Liver (tissue), 9 donors: ENCODE results near the gene ATP2C2. TPM values are rescaled to one million over a fixed set of nuclear protein-coding genes. Genes with fewer than 3 reads are reported as not detected.

Source experiments
- DNase-seq: peaks from one replicate; pipeline ENCODE4 v3.0.0-alpha.2; 2017; ENCODE audit warnings: low spot score
- H3K27ac ChIP-seq, 2 donors: one replicate each; pipeline ENCODE4 v1.7.0; 2013; ENCODE audit warnings: inconsistent platforms in 2 of 2, low read length in 2 of 2, control low read depth in 1 of 2, low read depth in 1 of 2, mild to moderate bottlenecking in 1 of 2
- H3K27me3 ChIP-seq, 4 donors: one replicate each; pipeline versions ENCODE4 v1.6.1 to v1.7.0; 2013; ENCODE audit warnings: low read length in 3 of 4, inconsistent platforms in 1 of 4, mild to moderate bottlenecking in 1 of 4, moderate library complexity in 1 of 4; ENCODE audit not compliant: control insufficient read depth in 4 of 4, insufficient read depth in 4 of 4
- H3K36me3 ChIP-seq, 4 donors: one replicate each; pipeline versions ENCODE4 v1.6.1 to v1.7.0; 2013; ENCODE audit warnings: low read length in 3 of 4, mild to moderate bottlenecking in 3 of 4, low read depth in 1 of 4, moderate library complexity in 1 of 4; ENCODE audit not compliant: control insufficient read depth in 4 of 4, insufficient read depth in 3 of 4
- H3K4me1 ChIP-seq, 4 donors: one replicate each; pipeline versions ENCODE4 v1.6.1 to v1.7.0; 2013; ENCODE audit warnings: low read length in 3 of 4, mild to moderate bottlenecking in 3 of 4, moderate library complexity in 1 of 4; ENCODE audit not compliant: control insufficient read depth in 4 of 4, insufficient read depth in 4 of 4
- H3K4me3 ChIP-seq, 3 donors: one replicate each; pipeline versions ENCODE4 v1.6.1 to v1.7.0; 2013; ENCODE audit warnings: low read length in 3 of 3, control low read depth in 1 of 3, low read depth in 1 of 3, mild to moderate bottlenecking in 1 of 3
- H3K9ac ChIP-seq, 2 donors: one replicate each; pipeline ENCODE4 v1.7.0; 2013; ENCODE audit warnings: low read length in 2 of 2, mild to moderate bottlenecking in 2 of 2, moderate library complexity in 2 of 2, control low read depth in 1 of 2, low read depth in 1 of 2
- H3K9me3 ChIP-seq, 4 donors: one replicate each; pipeline versions ENCODE4 v1.6.1 to v1.7.0; 2013; ENCODE audit warnings: low read length in 3 of 4; ENCODE audit not compliant: control insufficient read depth in 4 of 4
- ATF3 ChIP-seq: IDR thresholded peaks from 2 replicates; pipeline ENCODE4 v1.6.1; 2016; ENCODE audit warnings: antibody characterized with exemption
- CTCF ChIP-seq: fragments of 150-350 bp; IDR thresholded peaks from 2 replicates; pipeline ENCODE4 v1.5.1; 2017; ENCODE audit warnings: improper control_type of control experiment, low read depth, low read length; ENCODE audit not compliant: missing input control
- EGR1 ChIP-seq, 2 donors: IDR thresholded peaks; 2 replicates each; pipeline ENCODE4 v1.6.1; 2016 to 2018; ENCODE audit warnings: antibody characterized with exemption in 2 of 2, low read depth in 2 of 2
- FOXA1 ChIP-seq: IDR thresholded peaks from 2 replicates; pipeline ENCODE4 v1.6.1; 2016; ENCODE audit warnings: antibody characterized with exemption
- FOXA2 ChIP-seq: IDR thresholded peaks from 2 replicates; pipeline ENCODE4 v1.6.1; 2016; ENCODE audit warnings: antibody characterized with exemption
- GABPA ChIP-seq, 2 donors: IDR thresholded peaks in 1 of 2; conservative IDR thresholded peaks in 1 of 2; 2 replicates each; pipeline ENCODE4 v1.6.1; 2016; ENCODE audit warnings: antibody characterized with exemption in 2 of 2, mild to moderate bottlenecking in 1 of 2, moderate library complexity in 1 of 2
- HNF4A ChIP-seq, 2 donors: conservative IDR thresholded peaks; 2 replicates each; pipeline ENCODE4 v1.6.1; 2016; ENCODE audit warnings: antibody characterized with exemption in 2 of 2, mild to moderate bottlenecking in 2 of 2
- HNF4G ChIP-seq: IDR thresholded peaks from 2 replicates; pipeline ENCODE4 v1.6.1; 2016; ENCODE audit warnings: antibody characterized with exemption
- JUND ChIP-seq, 2 donors: IDR thresholded peaks; 2 replicates each; pipeline ENCODE4 v1.6.1; 2016; ENCODE audit warnings: antibody characterized with exemption in 2 of 2
- MAX ChIP-seq: IDR thresholded peaks from 2 replicates; pipeline ENCODE4 v1.6.1; 2016; ENCODE audit warnings: antibody characterized with exemption
- NR2F2 ChIP-seq: IDR thresholded peaks from 2 replicates; pipeline ENCODE4 v1.6.1; 2016; ENCODE audit warnings: antibody characterized with exemption
- RAD21 ChIP-seq, 2 donors: IDR thresholded peaks; 2 replicates each; pipeline ENCODE4 v1.6.1; 2016; ENCODE audit warnings: antibody characterized with exemption in 2 of 2, mild to moderate bottlenecking in 2 of 2
- REST ChIP-seq: IDR thresholded peaks from 2 replicates; pipeline ENCODE4 v1.6.1; 2016; ENCODE audit warnings: antibody characterized with exemption, mild to moderate bottlenecking
- RXRA ChIP-seq, 2 donors: IDR thresholded peaks; 2 replicates each; pipeline ENCODE4 v1.6.1; 2017 to 2018; ENCODE audit warnings: antibody characterized with exemption in 2 of 2, mild to moderate bottlenecking in 1 of 2
- SP1 ChIP-seq: IDR thresholded peaks from 2 replicates; pipeline ENCODE4 v1.6.1; 2018; ENCODE audit warnings: antibody characterized with exemption, mild to moderate bottlenecking
- ZBTB33 ChIP-seq: IDR thresholded peaks from 2 replicates; pipeline ENCODE4 v1.6.1; 2016; ENCODE audit warnings: antibody characterized with exemption
- WGBS: extraction: QIAGEN DNeasy Blood & Tissue Kit; methylation state at CpG from one replicate; pipeline ENCODE4 v1.1.7; 2013; 5-methylcytosine and 5-hydroxymethylcytosine counted together
- polyA plus RNA-seq, 2 donors: library from polyadenylated mRNA; stranded (reverse) in 1 of 2; unstranded in 1 of 2; fragments of 200-250 nt in 1 of 2; fragments of >200 nt in 1 of 2; fragmentation: Nextera tagmentation in 1 of 2; extraction: Ambion mirVana in 1 of 2; gene quantifications; one replicate each; pipeline versions ENCODE4 v1.2.1 to v1.2.3, GENCODE V29; 2013 to 2015
- total RNA-seq, 2 donors: library from RNA; depleted of rRNA; stranded (reverse); fragments of >200 nt; gene quantifications; one replicate each; pipeline ENCODE4 v1.2.3, GENCODE V29; 2014
- donor health status: healthy.
- donor health status: healthy.
- donor health status: healthy.
- donor health status: healthy.
- donor health status: healthy.

ATP2C2 gene
- total and polyA plus RNA-seq, 4 donors = 0.05 to 0.33 (median 0.22) TPM

DNA sequence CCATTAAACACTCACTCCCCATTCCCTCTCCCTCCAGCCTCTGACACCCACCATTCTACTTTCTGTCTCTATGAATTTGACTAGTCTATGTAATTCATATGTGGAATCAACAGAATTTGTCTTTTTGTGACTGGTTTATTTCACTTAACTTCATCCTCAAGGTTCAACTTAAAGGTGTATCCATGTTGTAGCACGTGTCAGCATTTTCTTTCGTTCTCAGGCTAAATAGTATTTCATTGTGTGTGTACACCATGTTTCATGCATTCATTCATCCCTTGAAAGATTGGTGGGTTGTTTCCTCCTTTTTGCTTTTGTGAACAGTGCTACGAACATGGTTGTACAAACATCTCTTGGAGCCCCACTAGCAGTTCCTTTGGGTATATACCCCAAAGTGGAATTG lies 36.0 kb downstream of the ATP2C2 start:
- no peak for TF ChIP-seq ZBTB33
- no peak for TF ChIP-seq FOXA2
- no peak for TF ChIP-seq EGR1 (IDR thresholded peaks at IDR 0.05; ENCODE audit: low read depth in 2 of 2)
- no peak for TF ChIP-seq ATF3
- TF ChIP-seq MAX = no peak
- Histone ChIP-seq H3K9ac (no peak overlapping the region), H3K27ac (no peak overlapping the region), H3K4me3 (no peak overlapping the region), H3K36me3 (no peaks in the 10 kb centered on the region), H3K27me3 (peaks cover 0 to 3% (median 0%) of the 10 kb centered on the region in 4 donors), H3K4me1 (no peaks in the 10 kb centered on the region), H3K9me3 (peaks cover 0 to 2% (median 0%) of the 10 kb centered on the region in 4 donors)
- 82% methylated on average over 3 of the region's 3 CpGs for WGBS
- DNase-seq = no peak

GRCh38 chr16:84404936-84405639 lies 36.8 kb downstream of the ATP2C2 start:
- H3K9ac ChIP-seq = no peak overlapping the region
- H3K27ac ChIP-seq = no peak overlapping the region
- no peaks in the 10 kb centered on the region for H3K36me3 ChIP-seq
- no peak overlapping the region for H3K4me3 ChIP-seq
- peaks cover 0 to 2% (median 0%) of the 10 kb centered on the region in 4 donors for H3K9me3 ChIP-seq
- peaks cover 0 to 3% (median 0%) of the 10 kb centered on the region in 4 donors for H3K27me3 ChIP-seq
- DNase-seq = no peak
- TF ChIP-seq REST = no peak
- TF ChIP-seq FOXA1 = no peak
- TF ChIP-seq RAD21 (IDR thresholded peaks at IDR 0.05) = no peak
- TF ChIP-seq HNF4G = no peak
- no peak for TF ChIP-seq EGR1 (IDR thresholded peaks at IDR 0.05; ENCODE audit: low read depth in 2 of 2)
- no peak for TF ChIP-seq FOXA2
- TF ChIP-seq GABPA (IDR thresholded peaks at IDR 0.05 in 1 of 2, conservative IDR thresholded peaks at IDR 0.05 in 1 of 2) = no peak
- TF ChIP-seq NR2F2 = no peak
- no peak for TF ChIP-seq MAX
- no peak for TF ChIP-seq CTCF
- no peak for TF ChIP-seq RXRA (IDR thresholded peaks at IDR 0.05)
- no peak for TF ChIP-seq SP1
- TF ChIP-seq HNF4A (conservative IDR thresholded peaks at IDR 0.05) = no peak
- no peak for TF ChIP-seq ZBTB33
- no peak for TF ChIP-seq ATF3
- no peak for TF ChIP-seq JUND (IDR thresholded peaks at IDR 0.05)
- WGBS = 85% methylated on average over 19 of the region's 19 CpGs
- H3K4me1 ChIP-seq = no peaks in the 10 kb centered on the region
